NT2/D1 (cell line): Measurements from ENCODE around the gene RFC5.

Source experiments
- DNase-seq: peaks from one replicate; pipeline ENCODE4 v3.0.0-alpha.2; 2011; ENCODE audit warnings: low read depth, low spot score
- H3K27me3 ChIP-seq: 2 replicates; pipeline ENCODE4 v1.6.0; 2011; ENCODE audit warnings: mild to moderate bottlenecking; ENCODE audit not compliant: insufficient read length, insufficient read depth
- H3K36me3 ChIP-seq: 2 replicates; pipeline ENCODE4 v1.6.1; 2011; ENCODE audit warnings: mild to moderate bottlenecking, low read length, mixed read lengths; ENCODE audit not compliant: insufficient read depth, insufficient read length
- H3K4me1 ChIP-seq: 2 replicates; pipeline ENCODE4 v1.5.1; 2011; ENCODE audit not compliant: insufficient read depth, insufficient read length
- H3K4me3 ChIP-seq: 2 replicates; pipeline ENCODE4 v1.5.1; 2011; ENCODE audit warnings: low read depth; ENCODE audit not compliant: insufficient read length
- H3K9ac ChIP-seq: 2 replicates; pipeline ENCODE4 v1.6.0; 2011; ENCODE audit warnings: low read depth; ENCODE audit not compliant: insufficient read length
- H3K9me3 ChIP-seq: 2 replicates; pipeline ENCODE4 v1.5.1; 2011; ENCODE audit warnings: mild to moderate bottlenecking, low read length; ENCODE audit not compliant: insufficient read depth
- SUZ12 ChIP-seq: IDR thresholded peaks from 2 replicates; pipeline ENCODE4 v1.6.1; 2011; ENCODE audit not compliant: insufficient read length, insufficient read depth; ENCODE audit errors: extremely low read depth
- YY1 ChIP-seq: IDR thresholded peaks from 2 replicates; pipeline ENCODE4 v1.6.1; 2011; ENCODE audit not compliant: insufficient read length, insufficient read depth
- ZNF274 ChIP-seq: IDR thresholded peaks from 2 replicates; pipeline ENCODE4 v1.6.1; 2011; ENCODE audit warnings: mild to moderate bottlenecking, low read depth, low read length

RFC5 gene

DNA sequence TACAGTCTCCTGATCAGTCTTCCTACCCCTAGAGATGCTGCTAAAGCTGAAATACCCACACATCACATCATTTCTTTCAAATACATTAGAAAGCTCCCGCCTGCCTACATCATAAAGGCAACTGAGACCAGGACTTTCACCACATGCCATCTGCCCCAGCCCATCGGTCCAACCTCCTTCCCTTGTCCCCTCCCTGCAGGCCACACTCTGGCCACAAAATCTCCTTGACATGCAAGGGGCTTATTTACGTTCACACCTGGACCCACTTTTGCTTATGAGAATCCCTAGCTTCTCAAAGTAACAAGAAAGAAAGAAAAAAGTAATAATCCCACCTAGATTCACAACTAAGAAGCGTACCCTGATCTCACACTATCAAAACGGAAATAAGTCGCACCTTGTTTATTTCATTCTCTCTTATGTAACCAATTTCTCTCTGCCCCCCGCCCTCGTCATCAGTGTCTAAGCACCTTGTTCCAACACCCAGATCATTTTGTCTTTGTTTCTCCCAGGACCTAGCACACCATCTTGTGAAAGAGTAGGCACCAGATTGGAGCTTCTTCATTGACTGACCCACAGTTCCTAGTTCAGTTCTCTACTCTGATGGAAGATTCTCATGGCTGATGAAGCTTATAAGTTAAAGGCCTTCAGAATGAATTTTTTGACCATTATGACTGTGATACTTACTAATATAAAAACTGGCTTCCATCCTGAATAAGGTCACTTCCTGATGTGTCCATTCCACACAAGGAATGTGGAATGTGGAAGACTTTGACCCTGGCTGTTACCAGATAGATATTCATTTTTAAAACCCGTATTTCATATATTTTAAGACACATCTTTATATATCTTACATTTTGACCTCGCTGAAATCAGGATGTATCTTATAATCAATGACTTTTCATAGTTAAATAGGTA lies 36.8 kb downstream of the RFC5 start:
- no peak overlapping the region for H3K4me3 ChIP-seq

GRCh38 chr12:118055144-118055557 lies 38.6 kb downstream of the RFC5 start:
- Histone ChIP-seq H3K9me3 (no peaks in the 10 kb centered on the region; the same call in 1 of the 2 replicates), H3K4me1 (no peaks in the 10 kb centered on the region), H3K4me3 (no peak overlapping the region), H3K36me3 (peaks cover 26% of the 10 kb centered on the region), H3K9ac (no peak overlapping the region), H3K27me3 (no peaks in the 10 kb centered on the region)
- no peak for DNase-seq
- TF ChIP-seq YY1 (no peak), SUZ12 (no peak), ZNF274 (no peak)

More for the DNA sequence above, 36.8 kb downstream of the RFC5 start:
- Histone ChIP-seq H3K9me3 (no peaks in the 10 kb centered on the region; the same call in 1 of the 2 replicates), H3K4me1 (no peaks in the 10 kb centered on the region), H3K27me3 (no peaks in the 10 kb centered on the region), H3K36me3 (peaks cover 40% of the 10 kb centered on the region), H3K9ac (no peak overlapping the region)
- no peak for DNase-seq
- no peak for TF ChIP-seq YY1
- no peak for TF ChIP-seq ZNF274
- TF ChIP-seq SUZ12: no peak

- no peak for DNase-seq
- no peaks in the 10 kb centered on the region; the same call in 1 of the 2 replicates for H3K9me3 ChIP-seq
- H3K9ac ChIP-seq: no peak overlapping the region
- H3K4me1 ChIP-seq: no peaks in the 10 kb centered on the region
- TF ChIP-seq SUZ12 (no peak), YY1 (no peak), ZNF274 (no peak)
- peaks cover 18% of the 10 kb centered on the region for H3K36me3 ChIP-seq
- H3K4me3 ChIP-seq: no peak overlapping the region
- H3K27me3 ChIP-seq: no peaks in the 10 kb centered on the region
Measured at GRCh38 chr12:118055865-118056773, 39.6 kb downstream of the RFC5 start.

- no peaks in the 10 kb centered on the region for H3K4me1 ChIP-seq
Measured at GRCh38 chr12:118058227-118058626, 41.7 kb downstream of the RFC5 start.

GRCh38 chr12:118058881-118059280 lies 42.4 kb downstream of the RFC5 start:
- no peak overlapping the region for H3K9ac ChIP-seq
- H3K9me3 ChIP-seq: no peaks in the 10 kb centered on the region; the same call in 1 of the 2 replicates

More at GRCh38 chr12:118058227-118058626, 41.7 kb downstream of the RFC5 start:
- H3K27me3 ChIP-seq: no peaks in the 10 kb centered on the region
- peaks cover 7% of the 10 kb centered on the region for H3K36me3 ChIP-seq
- TF ChIP-seq YY1 (no peak), SUZ12 (no peak), ZNF274 (no peak)
- no peak overlapping the region for H3K4me3 ChIP-seq
- H3K9ac ChIP-seq: no peak overlapping the region
- DNase-seq: no peak
- no peaks in the 10 kb centered on the region; the same call in 1 of the 2 replicates for H3K9me3 ChIP-seq

DNA sequence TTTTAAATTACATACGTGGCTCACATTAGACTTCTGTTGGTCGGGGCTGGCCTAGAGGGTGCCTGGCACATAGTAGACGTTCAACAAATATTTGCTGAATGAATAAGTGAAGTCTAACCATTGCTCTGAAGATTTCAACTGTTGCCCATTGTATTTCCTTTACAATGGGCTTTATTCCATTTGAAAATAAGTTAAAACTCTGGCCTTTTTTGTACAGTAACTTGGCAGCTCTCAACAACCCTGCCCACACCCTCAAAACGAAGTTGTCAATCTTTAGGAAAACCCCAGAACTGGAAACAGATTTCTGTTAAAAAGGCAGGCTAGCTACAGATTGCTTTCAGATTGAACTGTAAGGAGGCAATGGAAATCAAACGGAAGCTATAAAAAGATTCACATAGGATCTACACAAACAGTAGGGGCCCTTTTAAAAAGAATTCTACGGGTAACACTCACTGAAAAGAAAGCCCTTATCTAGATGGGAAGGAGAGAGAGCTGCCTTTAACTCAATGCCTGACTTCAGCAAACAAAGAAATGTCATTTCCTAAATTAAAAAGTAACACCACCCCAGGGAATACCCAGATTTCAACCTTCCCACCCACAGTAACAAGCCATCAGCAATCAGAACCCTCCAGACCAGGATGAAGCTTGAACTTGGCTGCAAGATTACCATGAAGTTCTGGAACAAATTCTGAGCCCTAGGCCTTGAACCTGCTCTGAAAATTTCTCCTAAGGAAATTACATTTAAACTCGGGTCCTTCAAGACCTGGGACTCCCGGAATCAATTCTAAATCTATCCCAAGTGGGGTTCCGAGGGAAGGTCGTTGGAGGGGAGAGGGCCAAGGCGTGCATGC lies 43.1 kb downstream of the RFC5 start:
- TF ChIP-seq SUZ12: no peak
- TF ChIP-seq YY1: no peak
- TF ChIP-seq ZNF274: no peak
- no peak for DNase-seq
- peak overlapping the region; percentile 82 for H3K4me3 ChIP-seq
- no peaks in the 10 kb centered on the region for H3K4me1 ChIP-seq
- H3K27me3 ChIP-seq: no peaks in the 10 kb centered on the region
- H3K36me3 ChIP-seq: peaks cover 6% of the 10 kb centered on the region
- peak overlapping the region; percentile 96 for H3K9ac ChIP-seq
- H3K9me3 ChIP-seq: no peaks in the 10 kb centered on the region; the same call in 1 of the 2 replicates

More at GRCh38 chr12:118058881-118059280, 42.4 kb downstream of the RFC5 start:
- Histone ChIP-seq H3K27me3 (no peaks in the 10 kb centered on the region), H3K36me3 (peaks cover 7% of the 10 kb centered on the region), H3K4me1 (no peaks in the 10 kb centered on the region), H3K4me3 (no peak overlapping the region)
- no peak for DNase-seq
- TF ChIP-seq SUZ12: no peak
- TF ChIP-seq YY1: no peak
- TF ChIP-seq ZNF274: no peak
